ENCODE data around the gene HERPUD1. TPM values are rescaled to one million over a fixed set of nuclear protein-coding genes. Genes with fewer than 3 reads are reported as not detected.

HERPUD1 gene
- total RNA-seq, 1 donor from 2014 or later = 32.9 TPM

DNA sequence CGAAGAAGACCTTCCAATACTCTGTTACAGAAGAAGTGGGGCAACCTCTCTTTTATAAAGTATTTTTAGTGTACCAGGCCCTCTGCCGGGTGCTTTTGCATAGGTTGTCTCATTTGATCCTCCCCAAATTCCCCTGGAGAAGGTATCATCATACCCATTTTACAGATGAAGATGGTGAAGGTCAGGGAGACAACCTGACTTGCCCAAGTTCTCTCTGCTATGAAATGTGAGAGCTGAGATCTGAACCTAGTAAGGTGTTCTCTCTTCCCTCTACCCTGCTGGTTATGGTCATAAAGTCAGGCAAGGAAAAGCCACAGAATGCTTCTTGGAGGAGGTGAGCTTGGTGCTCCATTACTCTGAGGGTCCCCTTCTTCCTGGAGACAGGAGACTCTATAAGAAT is 28.1 kb upstream of the HERPUD1 start:
- Mint-ChIP-seq H3K4me3 (no peak overlapping the region), H3K27ac (ENCODE audit: unreplicated experiment) (no peak overlapping the region), H3K9me3 (peaks cover 3% of the 10 kb centered on the region), H3K36me3 (ENCODE audit: low read depth) (no peaks in the 10 kb centered on the region), H3K27me3 (ENCODE audit: low read depth) (no peaks in the 10 kb centered on the region), H3K4me1 (no peaks in the 10 kb centered on the region)
- DNase-seq (ENCODE audit: low read depth, low spot score) = no peak
- TF ChIP-seq, protein P1, sequence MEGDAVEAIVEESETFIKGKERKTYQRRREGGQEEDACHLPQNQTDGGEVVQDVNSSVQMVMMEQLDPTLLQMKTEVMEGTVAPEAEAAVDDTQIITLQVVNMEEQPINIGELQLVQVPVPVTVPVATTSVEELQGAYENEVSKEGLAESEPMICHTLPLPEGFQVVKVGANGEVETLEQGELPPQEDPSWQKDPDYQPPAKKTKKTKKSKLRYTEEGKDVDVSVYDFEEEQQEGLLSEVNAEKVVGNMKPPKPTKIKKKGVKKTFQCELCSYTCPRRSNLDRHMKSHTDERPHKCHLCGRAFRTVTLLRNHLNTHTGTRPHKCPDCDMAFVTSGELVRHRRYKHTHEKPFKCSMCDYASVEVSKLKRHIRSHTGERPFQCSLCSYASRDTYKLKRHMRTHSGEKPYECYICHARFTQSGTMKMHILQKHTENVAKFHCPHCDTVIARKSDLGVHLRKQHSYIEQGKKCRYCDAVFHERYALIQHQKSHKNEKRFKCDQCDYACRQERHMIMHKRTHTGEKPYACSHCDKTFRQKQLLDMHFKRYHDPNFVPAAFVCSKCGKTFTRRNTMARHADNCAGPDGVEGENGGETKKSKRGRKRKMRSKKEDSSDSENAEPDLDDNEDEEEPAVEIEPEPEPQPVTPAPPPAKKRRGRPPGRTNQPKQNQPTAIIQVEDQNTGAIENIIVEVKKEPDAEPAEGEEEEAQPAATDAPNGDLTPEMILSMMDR (conservative IDR thresholded peaks at IDR 0.05) = no peak

DNA sequence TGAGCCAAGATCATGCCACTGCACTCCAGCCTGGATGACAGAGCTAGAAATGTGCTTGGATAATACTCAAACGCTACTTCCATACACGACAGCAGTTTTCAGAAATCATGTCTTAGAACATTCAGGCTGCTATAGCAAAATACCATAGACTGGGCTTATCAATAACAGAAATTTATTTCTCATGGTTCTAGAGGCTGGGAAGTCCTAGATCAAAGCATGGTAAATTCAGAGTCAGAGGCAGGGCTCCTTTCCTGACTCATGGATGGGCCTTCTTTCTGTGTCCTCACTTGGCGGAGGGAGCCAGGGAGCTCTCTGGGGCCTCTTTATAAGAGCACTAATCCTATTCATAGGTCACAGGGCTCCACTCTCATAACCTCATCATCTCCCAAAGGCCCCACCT is 24.5 kb upstream of the HERPUD1 start:
- no peak overlapping the region for H3K4me3 Mint-ChIP-seq
- no peak overlapping the region for H3K27ac Mint-ChIP-seq (ENCODE audit: unreplicated experiment)

DNA sequence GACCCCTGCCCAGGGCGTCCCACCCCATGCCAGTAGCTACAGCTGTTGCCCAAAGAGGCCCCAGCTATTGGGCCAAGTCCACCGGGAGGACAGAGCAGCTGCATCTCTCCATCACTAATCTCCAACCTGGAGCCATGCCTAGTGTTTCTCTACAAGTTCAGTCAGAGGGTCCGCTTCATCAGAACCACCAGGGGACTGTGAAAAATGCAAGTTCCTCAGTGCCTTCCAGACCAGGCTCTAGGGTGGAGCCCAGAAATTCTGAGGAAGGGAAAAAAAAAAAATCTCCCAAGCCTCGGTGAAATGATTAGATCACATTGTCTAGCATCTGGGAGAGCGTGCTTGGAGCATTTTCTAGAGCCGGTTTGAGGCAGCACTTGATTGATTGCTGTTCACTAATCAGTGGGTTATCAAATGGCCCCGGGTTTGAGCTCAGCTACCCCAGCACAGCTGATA is 22.4 kb upstream of the HERPUD1 start:
- Mint-ChIP-seq H3K36me3 (ENCODE audit: low read depth) (no peaks in the 10 kb centered on the region), H3K4me1 (peaks cover 26% of the 10 kb centered on the region), H3K9me3 (peaks cover 3% of the 10 kb centered on the region), H3K27me3 (ENCODE audit: low read depth) (no peaks in the 10 kb centered on the region), H3K4me3 (no peak overlapping the region), H3K27ac (ENCODE audit: unreplicated experiment) (no peak overlapping the region)
- TF ChIP-seq, protein P1 (conservative IDR thresholded peaks at IDR 0.05) = no peak
- DNase-seq (ENCODE audit: low read depth, low spot score) = no peak

More for the DNA sequence above, 24.5 kb upstream of the HERPUD1 start:
- Mint-ChIP-seq H3K9me3 (peaks cover 3% of the 10 kb centered on the region), H3K27me3 (ENCODE audit: low read depth) (no peaks in the 10 kb centered on the region), H3K4me1 (peaks cover 19% of the 10 kb centered on the region), H3K36me3 (ENCODE audit: low read depth) (no peaks in the 10 kb centered on the region)
- TF ChIP-seq, protein P1 (conservative IDR thresholded peaks at IDR 0.05) = no peak
- no peak for DNase-seq (ENCODE audit: low read depth, low spot score)

DNA sequence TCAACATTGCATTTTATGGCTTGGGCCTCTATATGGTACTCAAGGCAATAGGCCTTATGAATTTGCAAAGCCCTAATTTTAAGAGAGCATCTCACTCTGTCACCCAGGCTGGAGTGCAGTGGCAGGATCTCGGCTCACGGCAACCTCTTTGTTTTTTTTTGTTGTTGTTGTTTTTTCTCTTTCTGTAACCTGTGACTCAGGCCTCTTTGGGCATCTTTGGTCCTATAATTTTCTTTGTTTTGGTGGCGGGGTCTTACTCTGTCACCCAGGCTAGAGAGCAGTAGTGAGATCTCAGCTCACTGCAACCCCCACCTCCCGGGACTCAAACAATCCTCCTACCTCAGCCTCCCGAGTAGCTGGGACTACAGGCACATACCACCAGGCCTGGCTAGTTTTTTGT is 21.8 kb upstream of the HERPUD1 start:
- TF ChIP-seq, protein P1 (conservative IDR thresholded peaks at IDR 0.05) = no peak
- Mint-ChIP-seq H3K36me3 (ENCODE audit: low read depth) (no peaks in the 10 kb centered on the region), H3K27ac (ENCODE audit: unreplicated experiment) (peak overlapping the region; percentile 35), H3K27me3 (ENCODE audit: low read depth) (no peaks in the 10 kb centered on the region), H3K9me3 (peaks cover 3% of the 10 kb centered on the region), H3K4me3 (no peak overlapping the region), H3K4me1 (peaks cover 26% of the 10 kb centered on the region)
- no peak for DNase-seq (ENCODE audit: low read depth, low spot score)

DNA sequence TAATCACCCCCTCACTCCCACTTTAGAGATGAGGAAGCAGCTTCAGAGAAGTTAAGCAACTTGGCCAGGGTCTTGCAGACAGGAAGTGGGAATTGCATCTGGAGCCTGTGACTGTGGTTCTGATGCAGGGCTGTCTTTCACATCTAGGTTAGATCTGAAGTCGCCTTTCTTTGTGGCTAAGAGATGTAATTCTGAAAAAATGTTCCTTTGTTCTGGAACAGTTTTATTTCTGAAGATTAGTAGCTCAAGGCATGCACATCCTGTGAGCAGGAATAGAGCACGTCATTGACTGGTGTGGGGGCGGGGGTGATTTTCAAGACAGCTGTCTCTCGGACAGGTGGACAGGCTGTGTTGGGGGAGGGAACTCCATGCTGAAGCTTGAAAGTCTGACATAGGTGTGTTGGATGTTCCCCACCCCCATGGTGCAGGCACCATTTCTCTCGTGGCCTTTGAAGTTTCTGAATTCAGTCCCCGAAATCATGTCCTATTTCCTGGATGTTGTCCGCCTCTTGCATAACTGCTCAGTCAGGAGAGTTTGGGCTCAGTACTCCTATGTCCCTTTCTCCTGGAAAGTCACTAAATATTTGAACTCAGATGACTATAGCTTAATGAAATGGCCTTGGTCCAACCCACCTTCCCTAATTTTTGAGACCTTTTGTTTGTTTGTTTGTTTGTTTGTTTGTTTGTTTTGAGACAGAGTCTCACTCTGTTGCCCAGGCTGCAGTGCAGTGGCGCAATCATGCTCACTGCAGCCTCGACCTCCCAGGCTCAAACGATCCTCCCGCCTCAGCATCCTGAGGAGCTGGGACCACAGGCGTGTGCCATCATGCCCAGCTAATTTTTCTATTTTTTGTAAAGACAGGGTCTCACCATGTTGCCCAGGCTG is 21.0 kb upstream of the HERPUD1 start:
- Mint-ChIP-seq H3K9me3 (peaks cover 3% of the 10 kb centered on the region), H3K27me3 (ENCODE audit: low read depth) (no peaks in the 10 kb centered on the region), H3K4me3 (no peak overlapping the region), H3K4me1 (peaks cover 28% of the 10 kb centered on the region), H3K36me3 (ENCODE audit: low read depth) (no peaks in the 10 kb centered on the region), H3K27ac (ENCODE audit: unreplicated experiment) (no peak overlapping the region)
- DNase-seq (ENCODE audit: low read depth, low spot score) = no peak
- TF ChIP-seq, protein P1 (conservative IDR thresholded peaks at IDR 0.05) = no peak
